Stimulated activated naive CD4-positive, alpha-beta T cell (primary cell): ENCODE data around the gene ECM2.
"Not testable (repeated sequence)": the region's sequence is repeated elsewhere in the genome, so short reads cannot be mapped to it uniquely, and the experiment has no call there.

Experiments used
- DNase-seq, 6 experiments: peaks; one replicate each; lab custom pipeline; 2025; lab: John Stamatoyannopoulos, UW

ECM2 gene

DNA sequence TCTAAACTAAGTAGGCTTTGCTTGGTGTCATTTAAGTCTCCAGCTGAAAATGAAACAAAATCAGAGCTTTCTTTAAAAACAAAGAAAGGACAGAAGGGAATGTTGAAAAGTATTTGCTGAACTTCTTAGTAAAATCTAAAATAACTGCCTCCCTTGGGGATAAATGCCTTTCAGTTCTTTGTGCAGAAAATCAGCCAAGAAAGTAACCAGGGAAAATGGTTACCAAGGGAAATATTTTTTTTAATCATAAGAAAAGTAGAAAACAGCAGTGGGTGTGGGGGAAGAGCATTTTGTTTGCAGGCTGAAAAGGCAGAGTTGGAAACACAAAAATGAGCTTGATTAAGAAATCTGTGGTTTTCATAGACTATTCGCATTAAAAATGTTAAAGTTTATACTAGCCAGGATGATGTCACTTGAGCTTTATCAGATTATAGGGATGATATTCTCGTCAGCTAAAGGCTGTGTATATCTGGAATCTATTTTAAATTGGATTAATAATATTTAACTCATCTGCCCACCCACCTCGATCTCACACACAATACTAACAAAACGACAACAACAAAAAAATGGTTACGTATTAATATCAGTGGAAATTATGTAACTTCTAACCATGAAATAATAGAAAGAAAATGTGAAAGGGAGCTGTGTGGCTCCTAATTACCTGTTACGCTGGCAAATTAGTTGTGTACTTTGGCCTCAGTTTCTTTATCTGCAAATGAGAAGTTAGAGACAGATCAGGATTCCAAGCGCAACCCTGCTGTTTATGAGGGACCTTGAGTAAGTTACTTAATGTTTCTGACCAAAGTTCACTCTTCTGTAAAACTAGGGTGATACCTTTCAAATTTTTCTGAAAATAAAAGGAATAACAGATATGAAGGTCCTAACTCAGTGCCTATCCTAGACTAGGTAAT, at the start of gene ECM2:
ECM2 (minus strand) TSS at position 51 of the 911 bp plus-strand sequence. CDS start 13,124 bp downstream, outside the sequence.
- DNase-seq: no peak

DNA sequence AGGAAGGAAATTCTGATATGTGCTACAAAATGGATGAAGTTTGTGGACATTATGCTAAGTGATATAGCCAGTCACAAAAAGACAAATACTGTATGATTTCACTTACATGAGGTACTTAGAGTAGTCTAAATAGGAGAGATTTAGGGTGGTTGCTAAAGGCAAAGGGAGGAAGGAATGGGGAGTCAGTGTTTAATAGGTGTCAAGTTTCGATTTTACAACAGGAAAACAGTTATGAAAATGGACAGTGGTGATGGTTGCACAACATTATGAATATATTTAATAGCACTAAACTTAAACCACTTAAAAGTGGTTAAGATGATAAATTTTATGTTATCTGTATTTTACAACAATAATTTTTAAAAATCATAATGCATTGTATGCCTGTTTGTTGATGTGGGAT, 40.4 kb upstream of the ECM2 start:
- DNase-seq: no peak

GRCh38 chr9:92573612-92574011, 37.8 kb upstream of the ECM2 start:
- not testable (repeated sequence) for DNase-seq

GRCh38 chr9:92571871-92572270, 36.1 kb upstream of the ECM2 start:
- not testable (repeated sequence) for DNase-seq

DNA sequence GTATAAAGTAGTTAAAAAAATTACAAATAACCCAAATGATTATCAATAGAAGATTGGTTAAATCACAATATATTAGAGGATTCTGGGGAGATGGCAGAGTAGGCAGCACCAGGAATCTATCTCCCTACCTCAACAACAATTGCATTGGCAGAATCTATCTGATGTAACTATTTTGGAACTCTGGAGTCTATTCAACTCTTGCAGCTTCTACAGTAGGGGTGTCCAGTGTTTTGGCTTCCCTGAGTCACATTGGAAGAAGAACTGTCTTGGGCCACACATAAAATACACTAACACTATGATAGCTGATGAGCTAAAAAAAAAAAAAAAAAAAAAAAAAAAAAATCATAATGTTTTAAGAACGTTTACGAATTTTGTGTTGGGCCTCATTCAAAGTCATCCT, 29.2 kb upstream of the ECM2 start:
- no peak for DNase-seq

GRCh38 chr9:92564504-92564903, 28.7 kb upstream of the ECM2 start:
- no peak for DNase-seq

DNA sequence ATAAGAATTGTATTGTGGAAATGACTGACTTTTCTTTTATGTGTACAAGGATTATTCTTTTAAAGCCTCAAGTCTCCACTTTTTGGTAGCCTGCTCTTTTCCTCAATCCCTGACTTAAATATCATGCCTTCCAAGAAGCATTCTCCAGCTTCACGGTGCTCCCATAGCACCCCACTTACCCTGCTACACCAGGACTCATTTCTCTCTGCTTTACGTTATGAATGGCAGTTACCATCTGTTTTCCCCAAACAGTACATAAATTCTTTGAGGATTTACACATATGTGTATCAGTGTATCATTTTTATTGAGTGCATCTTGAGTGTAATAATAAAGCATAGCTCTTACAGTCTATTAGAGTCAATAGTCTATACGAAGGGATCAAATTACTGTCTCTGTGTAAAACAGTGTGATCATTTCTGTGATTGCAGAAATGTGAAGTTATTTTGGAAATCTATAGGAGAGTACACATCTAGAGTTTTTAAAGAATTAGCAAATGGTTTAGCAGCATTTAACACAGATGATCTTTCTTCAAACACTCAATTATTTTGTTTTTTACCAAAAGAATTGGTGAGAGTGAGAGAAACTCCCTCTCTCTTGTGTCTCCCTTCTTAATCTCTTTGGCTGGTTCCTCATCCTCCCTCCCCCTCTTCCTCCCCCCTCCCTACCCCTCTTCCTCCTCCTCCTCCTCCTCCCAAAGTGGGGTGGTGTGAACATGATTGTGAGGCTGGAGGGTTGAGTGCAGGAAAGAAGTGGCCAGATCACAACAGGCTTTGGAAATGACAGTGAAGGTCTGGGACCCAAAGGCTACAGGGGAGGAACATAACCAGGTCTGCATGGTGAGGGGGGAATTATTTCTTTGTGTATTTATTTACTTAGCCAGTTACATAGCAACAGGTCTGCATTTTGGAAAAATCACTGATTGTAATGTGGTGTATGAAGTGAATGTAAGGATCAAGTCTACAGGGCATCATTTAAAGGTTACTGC, 27.6 kb upstream of the ECM2 start:
- no peak for DNase-seq

DNA sequence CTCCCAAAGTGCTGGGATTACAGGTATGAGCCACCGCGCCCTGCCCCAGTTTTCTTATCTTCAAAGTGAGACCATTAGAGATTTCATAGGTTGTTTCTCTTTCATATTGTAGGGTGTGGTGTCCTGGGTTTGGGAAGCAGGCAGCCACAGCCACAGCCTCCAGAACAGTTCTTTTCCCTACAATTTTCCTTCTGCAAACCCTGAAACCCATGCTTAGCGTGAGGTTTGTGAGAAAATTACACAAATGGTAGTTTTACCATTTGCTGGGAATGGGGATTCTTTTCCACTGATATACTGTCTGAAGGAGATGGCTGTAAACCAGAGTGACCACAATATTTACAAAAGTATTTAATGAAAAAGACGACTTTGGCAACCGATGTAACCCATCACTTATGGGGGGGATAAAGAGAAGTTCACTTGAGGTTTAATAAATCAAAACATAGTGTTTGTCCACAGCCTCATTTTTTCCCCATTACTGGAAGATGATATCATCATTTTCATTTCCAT, 26.7 kb upstream of the ECM2 start:
- DNase-seq: no peak

GRCh38 chr9:92561374-92562330, 25.9 kb upstream of the ECM2 start:
- no peak for DNase-seq

DNA sequence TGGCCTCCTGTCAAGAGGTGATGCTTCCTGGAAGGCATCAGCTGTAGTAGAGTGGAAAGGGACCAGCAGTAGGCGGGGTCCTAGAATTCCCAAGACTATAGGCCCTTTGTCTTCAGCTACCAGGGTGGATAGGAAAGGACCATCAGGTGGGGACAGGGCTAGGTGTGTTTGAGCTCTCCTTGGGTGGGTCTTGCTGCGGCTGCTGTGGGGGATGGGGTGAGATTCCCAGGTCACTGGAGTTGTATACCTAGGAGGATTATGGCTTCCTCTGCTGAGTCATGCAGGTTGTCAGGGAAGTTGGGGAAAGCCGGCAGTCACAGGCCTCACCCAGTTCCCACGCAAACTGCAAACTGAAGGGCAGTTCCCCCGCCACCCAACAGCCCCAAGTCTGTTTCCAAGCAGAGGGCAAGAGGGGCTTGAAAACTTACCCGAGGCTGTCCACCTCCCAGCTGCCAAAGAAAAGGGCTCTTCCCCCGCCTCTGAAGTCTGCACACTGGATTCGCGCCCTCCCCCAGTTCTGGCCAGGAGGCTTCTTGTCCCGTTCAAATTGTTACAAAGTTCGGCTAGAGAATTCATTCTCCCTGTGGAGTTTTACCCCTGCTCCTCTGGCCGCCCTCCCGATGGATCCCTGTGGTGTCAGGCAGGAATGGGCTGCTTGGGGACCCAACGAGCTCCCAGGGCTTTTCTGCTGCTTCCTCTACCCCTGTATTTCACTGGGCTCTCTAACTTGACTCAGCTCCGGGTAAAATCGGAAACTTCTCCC, 23.0 kb upstream of the ECM2 start:
- DNase-seq: no peak

DNA sequence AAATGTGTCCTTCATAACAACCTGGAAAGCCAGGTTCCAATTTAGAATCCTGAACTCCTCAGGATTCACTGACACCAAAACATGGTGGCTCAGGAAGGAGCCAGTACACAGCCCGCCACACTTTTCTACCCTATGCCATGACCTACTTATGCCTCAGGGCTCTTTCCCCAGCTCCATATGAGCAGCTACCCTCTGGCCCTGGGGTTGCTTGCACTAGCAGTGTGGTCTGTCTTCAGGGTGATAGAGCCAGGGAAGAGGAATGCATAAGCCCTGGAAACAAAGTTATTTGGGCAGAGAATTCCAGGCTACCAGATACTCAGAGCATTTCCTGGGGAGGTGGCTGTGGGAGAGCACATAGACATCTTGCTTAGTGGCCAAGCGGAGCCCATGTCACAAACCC, 15.0 kb upstream of the ECM2 start:
- no peak for DNase-seq

DNA sequence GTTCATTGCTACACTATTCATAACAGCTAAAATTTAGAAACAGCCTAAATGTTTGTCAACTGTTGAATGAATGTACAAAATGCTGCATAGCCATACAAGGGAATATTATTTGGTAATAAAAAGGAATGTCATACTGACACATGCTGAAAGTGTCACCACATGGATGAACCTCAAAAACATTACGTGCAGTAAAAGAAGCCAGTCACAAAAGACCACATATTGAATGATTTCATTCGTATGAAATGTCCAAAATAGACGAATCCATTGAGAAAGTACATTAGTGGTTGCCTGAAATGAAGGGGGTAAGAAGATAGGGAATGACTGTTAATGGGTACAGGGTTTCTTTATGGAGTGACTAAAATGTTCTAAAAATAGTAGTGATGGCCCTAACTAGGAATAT, 11.6 kb upstream of the ECM2 start:
- no peak for DNase-seq

- DNase-seq: no peak
Observed at GRCh38 chr9:92545002-92545510, 9.3 kb upstream of the ECM2 start.

DNA sequence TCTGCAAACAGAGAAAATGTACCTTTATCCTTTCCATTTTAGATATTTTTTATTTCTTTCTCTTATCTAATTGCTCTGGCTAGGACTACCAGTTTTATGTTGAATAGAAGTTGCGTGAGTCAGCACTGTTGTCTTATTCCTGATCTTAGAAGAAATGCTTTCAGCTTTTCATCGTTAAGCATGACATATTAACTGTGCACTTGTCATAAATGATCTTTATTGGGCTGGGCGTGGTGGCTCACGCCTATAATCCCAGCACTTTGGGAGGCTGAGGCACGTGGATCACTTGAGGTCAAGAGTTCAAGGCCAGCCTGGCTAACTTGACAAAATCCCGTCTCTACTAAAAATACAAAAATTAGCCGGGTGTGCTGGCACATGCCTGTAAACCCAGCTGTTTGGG, 8.2 kb upstream of the ECM2 start:
- DNase-seq: no peak

DNA sequence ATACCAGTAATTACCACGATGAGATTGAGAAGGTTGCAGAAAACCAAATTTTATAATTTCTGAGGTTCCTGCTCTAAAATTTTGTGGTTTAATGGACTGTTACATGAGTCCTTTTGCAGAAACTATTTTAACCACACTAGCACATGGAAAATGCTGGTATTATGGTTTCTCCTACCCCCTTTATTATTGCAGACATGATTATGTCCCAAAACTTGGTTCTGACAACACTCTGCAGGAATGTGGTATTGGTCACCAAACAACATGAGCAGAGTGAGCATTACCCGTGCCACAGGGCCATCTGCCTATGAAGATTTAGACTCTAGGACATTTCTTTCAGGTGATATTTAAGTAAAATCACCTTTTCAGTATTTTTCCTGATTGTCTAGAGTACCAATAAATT, 2.8 kb upstream of the ECM2 start:
- no peak for DNase-seq

DNA sequence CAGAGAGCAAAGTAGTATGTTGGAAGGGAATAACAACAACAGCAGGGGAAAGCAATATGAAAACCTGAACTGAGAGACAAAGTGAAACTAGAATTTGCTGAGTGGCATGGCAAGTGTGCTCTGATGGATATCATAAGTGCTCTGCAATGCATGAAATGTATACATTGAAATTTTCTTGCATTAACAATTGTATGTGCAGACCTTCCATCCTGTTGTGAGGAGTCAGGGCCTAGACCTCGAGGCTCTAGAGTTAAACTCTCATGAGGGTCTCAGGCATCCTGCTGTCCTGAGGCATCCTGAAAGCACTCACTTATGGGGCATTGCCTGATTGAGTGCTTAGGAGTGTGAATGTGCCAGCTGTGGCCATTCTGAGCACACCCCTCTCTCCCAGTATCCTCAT, 1.1 kb downstream of the ECM2 start:
- no peak for DNase-seq

DNA sequence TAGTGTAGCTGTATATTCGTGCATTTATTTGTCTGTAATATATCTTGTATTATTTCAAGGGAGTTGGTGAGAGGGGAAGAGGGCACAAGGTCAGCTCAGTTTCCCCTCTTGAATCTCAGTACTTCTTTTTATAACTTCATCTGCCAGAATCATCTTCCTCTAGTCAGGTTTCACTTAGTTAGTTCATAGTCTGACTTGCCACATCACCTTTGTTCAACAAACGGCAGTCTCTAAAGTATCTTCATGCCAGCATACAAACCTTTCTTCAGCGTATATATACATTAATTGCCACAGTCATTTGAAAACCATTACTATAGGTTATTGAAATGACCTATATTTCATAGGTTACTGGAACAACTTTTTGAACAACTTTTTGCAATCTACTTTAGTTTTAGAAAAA, 1.6 kb downstream of the ECM2 start:
- no peak for DNase-seq

DNA sequence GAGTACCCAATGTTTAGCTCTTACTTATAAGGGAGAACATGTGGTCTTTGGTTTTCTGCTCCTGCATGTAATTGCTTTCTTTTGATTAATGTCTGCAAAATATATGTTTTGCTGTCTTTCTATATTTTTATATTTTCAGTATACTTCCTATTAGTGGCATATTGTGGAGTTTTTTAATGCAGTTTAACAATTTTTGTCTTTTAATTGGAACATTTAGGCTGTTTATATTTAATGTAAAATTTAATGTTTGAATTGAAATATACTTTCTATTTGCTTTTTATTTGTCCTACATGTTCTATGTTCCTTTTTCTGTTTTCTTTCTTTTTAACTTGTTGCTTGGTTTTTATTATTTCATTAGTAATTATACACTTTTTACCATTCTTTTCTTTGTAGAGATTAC, 4.9 kb downstream of the ECM2 start:
- DNase-seq: no peak

DNA sequence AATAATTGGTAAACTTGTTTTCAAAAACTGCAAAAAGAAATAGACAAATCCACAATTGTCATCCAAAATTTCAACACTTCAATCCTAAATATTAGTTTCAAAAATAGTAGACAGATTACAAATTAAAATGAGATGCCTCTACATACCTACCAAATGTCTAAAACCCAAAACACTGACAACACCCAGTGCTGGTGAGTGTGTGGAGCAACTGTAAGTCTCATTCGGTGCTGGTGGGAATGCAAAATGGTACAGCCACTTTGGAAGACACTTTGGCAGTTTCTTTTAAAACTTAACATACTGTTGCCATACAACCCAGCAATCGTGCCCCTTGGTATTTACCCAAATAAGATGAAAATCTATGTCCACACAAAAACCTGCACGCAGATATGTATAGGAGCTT, 6.7 kb downstream of the ECM2 start:
- DNase-seq: no peak

DNA sequence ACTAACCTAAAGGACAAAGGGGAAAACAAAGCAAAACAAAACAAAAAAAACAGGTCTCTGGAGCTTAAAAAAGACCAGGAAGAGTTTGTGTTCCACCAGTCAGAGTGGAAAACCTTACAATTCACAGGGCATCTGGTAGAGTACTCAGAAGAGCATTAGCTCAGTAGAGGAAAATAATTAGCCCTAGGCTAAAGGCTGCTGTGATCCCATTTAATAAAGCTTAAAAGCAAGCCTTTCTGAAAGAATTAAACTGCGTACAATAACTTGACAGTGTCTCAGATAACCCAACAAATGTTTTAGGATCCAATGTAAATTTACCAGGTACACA, 7.3 kb downstream of the ECM2 start:
- DNase-seq: no peak
